Occipital lobe (tissue), 2 donors: ENCODE data around the gene FBLL1. TPM values are rescaled to one million over a fixed set of nuclear protein-coding genes. Genes with fewer than 3 reads are reported as not detected.
"Not testable (repeated sequence)": the region's sequence is repeated elsewhere in the genome, so short reads cannot be mapped to it uniquely, and the experiment has no call there.

Experiments
- DNase-seq: peaks from one replicate; lab custom pipeline; 2025; lab: John Stamatoyannopoulos, UW
- total RNA-seq: library from RNA; depleted of rRNA; stranded (reverse); fragments of >200 nt; gene quantifications from one replicate; pipeline ENCODE4 v1.2.3, GENCODE V29; 2014

The FBLL1 gene
- 54.9 TPM for total RNA-seq

GRCh38 chr5:168528521-168529373 is at the start of gene FBLL1:
FBLL1 (plus strand) TSS chr5:168529305; CDS start chr5:168529505, 200 bp downstream.
- peak; percentile 37 for DNase-seq

- no peak for DNase-seq
Measured at GRCh38 chr5:168480601-168481000, 48.5 kb upstream of the FBLL1 start.

- no peak for DNase-seq
Measured at GRCh38 chr5:168481330-168481788, 47.7 kb upstream of the FBLL1 start.

- DNase-seq = no peak
Measured at GRCh38 chr5:168482361-168482760, 46.7 kb upstream of the FBLL1 start.

- DNase-seq = peak; percentile 91
Measured at GRCh38 chr5:168486136-168486879, 42.8 kb upstream of the FBLL1 start, which contains the start of gene RARS1. RARS1 (plus strand) TSS chr5:168486471; CDS start chr5:168486499, 28 bp downstream.

- no peak for DNase-seq
Measured at GRCh38 chr5:168489059-168489458, 40.0 kb upstream of the FBLL1 start.

- DNase-seq = no peak
Measured at GRCh38 chr5:168494057-168494555, 35.0 kb upstream of the FBLL1 start.

GRCh38 chr5:168502563-168503237 is 26.4 kb upstream of the FBLL1 start:
- DNase-seq = no peak

GRCh38 chr5:168513861-168514428 is 15.2 kb upstream of the FBLL1 start:
- DNase-seq = no peak

- no peak for DNase-seq
Measured at GRCh38 chr5:168525856-168526255, 3.2 kb upstream of the FBLL1 start.

GRCh38 chr5:168527756-168528295 is 1.3 kb upstream of the FBLL1 start:
- DNase-seq = no peak

GRCh38 chr5:168529374-168530234 is 499 bp downstream of the FBLL1 start:
- no peak for DNase-seq

- DNase-seq = no peak
Measured at GRCh38 chr5:168530621-168531150, 1.6 kb downstream of the FBLL1 start.

- DNase-seq = no peak
Measured at GRCh38 chr5:168531191-168531590, 2.1 kb downstream of the FBLL1 start.

- no peak for DNase-seq
Measured at GRCh38 chr5:168531987-168532864, 3.1 kb downstream of the FBLL1 start.

- not testable (repeated sequence) for DNase-seq
Measured at GRCh38 chr5:168534351-168534750, 5.2 kb downstream of the FBLL1 start.

- no peak for DNase-seq
Measured at GRCh38 chr5:168537176-168537575, 8.1 kb downstream of the FBLL1 start.

GRCh38 chr5:168549554-168549953 is 20.4 kb downstream of the FBLL1 start:
- no peak for DNase-seq

- DNase-seq = no peak
Measured at GRCh38 chr5:168550656-168551055, 21.6 kb downstream of the FBLL1 start.
